Activated gamma-delta T cell treated with anti-CD3 and anti-CD28 coated beads, Interleukin-2, amount 50 U/mL, for 16 hours (primary cell): ENCODE measurements around the gene EML1.

ENCODE experiments used
- DNase-seq: peaks from one replicate; pipeline ENCODE4 v3.0.0-alpha.2; 2020; ENCODE audit warnings: low read depth

EML1 gene

GRCh38 chr14:99968191-99968920 is 175.1 kb downstream of the EML1 start:
- no peak for DNase-seq

- DNase-seq, result no peak
Observed at GRCh38 chr14:99968941-99969340, 175.7 kb downstream of the EML1 start.

- no peak for DNase-seq
Observed at GRCh38 chr14:99969673-99970322, 176.6 kb downstream of the EML1 start.

GRCh38 chr14:99971087-99971940 is 178.1 kb downstream of the EML1 start:
- DNase-seq, result peak; percentile 62

GRCh38 chr14:99971941-99972747 is 178.9 kb downstream of the EML1 start:
- DNase-seq, result no peak

GRCh38 chr14:99972748-99973466 is 179.7 kb downstream of the EML1 start:
- no peak for DNase-seq

GRCh38 chr14:99975190-99975589 is 182.0 kb downstream of the EML1 start:
- no peak for DNase-seq

- no peak for DNase-seq
Observed at GRCh38 chr14:99976021-99976420, 182.8 kb downstream of the EML1 start.

GRCh38 chr14:99976681-99977080 is 183.5 kb downstream of the EML1 start:
- no peak for DNase-seq

- DNase-seq, result no peak
Observed at GRCh38 chr14:99980299-99980698, 187.1 kb downstream of the EML1 start.

- no peak for DNase-seq
Observed at GRCh38 chr14:99981806-99982205, 188.6 kb downstream of the EML1 start.

GRCh38 chr14:99982537-99983250 is 189.5 kb downstream of the EML1 start:
- peak; percentile 56 for DNase-seq

GRCh38 chr14:99983251-99984015 is 190.2 kb downstream of the EML1 start:
- DNase-seq, result no peak

GRCh38 chr14:99984036-99984435 is 190.8 kb downstream of the EML1 start:
- DNase-seq, result no peak

GRCh38 chr14:99986396-99986795 is 193.2 kb downstream of the EML1 start:
- no peak for DNase-seq

- no peak for DNase-seq
Observed at GRCh38 chr14:99989032-99989431, 195.8 kb downstream of the EML1 start.

- no peak for DNase-seq
Observed at GRCh38 chr14:99990268-99991170, 197.3 kb downstream of the EML1 start.

- DNase-seq, result no peak
Observed at GRCh38 chr14:99991331-99991730, 198.1 kb downstream of the EML1 start.
